Osteocyte (in vitro differentiated cells): Measurements from ENCODE around the gene CDH4. TPM values are rescaled to one million over a fixed set of nuclear protein-coding genes. Genes with fewer than 3 reads are reported as not detected.

Experiments
- DNase-seq: peaks from one replicate; pipeline ENCODE4 v3.0.0; 2021; ENCODE audit warnings: mixed read lengths; ENCODE audit not compliant: unreplicated experiment; ENCODE audit errors: extremely low spot score
- H3K27ac Mint-ChIP-seq: one replicate; pipeline ENCODE4 v1.8.0; 2021; ENCODE audit warnings: mild to moderate bottlenecking, mixed read lengths; ENCODE audit not compliant: unreplicated experiment
- H3K27me3 Mint-ChIP-seq: one replicate; pipeline ENCODE4 v1.8.0; 2021; ENCODE audit warnings: mixed read lengths; ENCODE audit not compliant: unreplicated experiment
- H3K36me3 Mint-ChIP-seq: one replicate; pipeline ENCODE4 v1.8.0; 2021; ENCODE audit warnings: mixed read lengths; ENCODE audit not compliant: unreplicated experiment
- H3K4me1 Mint-ChIP-seq: one replicate; pipeline ENCODE4 v1.8.0; 2021; ENCODE audit warnings: mixed read lengths; ENCODE audit not compliant: unreplicated experiment
- H3K4me3 Mint-ChIP-seq: one replicate; pipeline ENCODE4 v1.8.0; 2021; ENCODE audit warnings: mild to moderate bottlenecking, moderate library complexity, mixed read lengths; ENCODE audit not compliant: unreplicated experiment
- H3K9me3 Mint-ChIP-seq: one replicate; pipeline ENCODE4 v1.8.0; 2021; ENCODE audit warnings: mixed read lengths; ENCODE audit not compliant: unreplicated experiment
- total RNA-seq: library from RNA; stranded (reverse); gene quantifications from 2 replicates; pipeline ENCODE4 v1.2.1, GENCODE V29; 2021
- TF ChIP-seq, protein P1 (sequence below): fragments of 200-600 bp; sonication (generic); IDR thresholded peaks from 2 replicates; pipeline ENCODE4 v1.5.0; 2021; ENCODE audit warnings: antibody characterized with exemption, mild to moderate bottlenecking, moderate library complexity

Gene CDH4
- total RNA-seq, 1 donor from 2014 or later: 1.3 TPM

DNA sequence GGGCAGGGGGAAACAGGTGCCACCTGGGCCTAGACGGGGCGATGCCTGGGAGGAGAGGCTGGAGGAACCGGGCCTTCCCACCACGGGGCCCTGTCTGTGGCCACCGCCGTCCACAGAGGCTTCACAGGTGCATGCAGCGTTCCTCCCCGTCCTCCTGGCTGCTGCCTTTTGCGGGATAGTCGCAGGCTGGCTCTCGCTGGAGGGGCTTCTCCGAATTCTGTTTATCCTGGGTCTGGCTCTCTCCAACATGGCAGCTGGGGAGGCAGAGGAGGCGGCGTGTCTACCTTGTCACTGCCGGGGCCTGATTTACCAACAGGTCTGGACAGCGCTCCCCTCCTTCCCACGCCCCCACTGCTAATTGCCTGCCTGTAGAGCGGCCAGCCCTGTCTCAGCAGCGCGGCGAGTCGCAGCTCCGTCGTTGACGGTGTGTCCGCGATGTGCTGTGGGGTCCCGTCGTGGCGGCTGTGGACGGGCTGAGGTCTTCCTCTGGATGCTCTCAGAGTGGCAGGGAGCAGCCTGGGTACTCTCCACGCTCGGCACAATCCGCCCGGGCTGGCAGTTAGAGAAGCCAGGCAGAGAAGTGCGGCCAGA is 550.8 kb downstream of the CDH4 start:
- no peak overlapping the region for H3K27ac Mint-ChIP-seq
- TF ChIP-seq, protein P1, sequence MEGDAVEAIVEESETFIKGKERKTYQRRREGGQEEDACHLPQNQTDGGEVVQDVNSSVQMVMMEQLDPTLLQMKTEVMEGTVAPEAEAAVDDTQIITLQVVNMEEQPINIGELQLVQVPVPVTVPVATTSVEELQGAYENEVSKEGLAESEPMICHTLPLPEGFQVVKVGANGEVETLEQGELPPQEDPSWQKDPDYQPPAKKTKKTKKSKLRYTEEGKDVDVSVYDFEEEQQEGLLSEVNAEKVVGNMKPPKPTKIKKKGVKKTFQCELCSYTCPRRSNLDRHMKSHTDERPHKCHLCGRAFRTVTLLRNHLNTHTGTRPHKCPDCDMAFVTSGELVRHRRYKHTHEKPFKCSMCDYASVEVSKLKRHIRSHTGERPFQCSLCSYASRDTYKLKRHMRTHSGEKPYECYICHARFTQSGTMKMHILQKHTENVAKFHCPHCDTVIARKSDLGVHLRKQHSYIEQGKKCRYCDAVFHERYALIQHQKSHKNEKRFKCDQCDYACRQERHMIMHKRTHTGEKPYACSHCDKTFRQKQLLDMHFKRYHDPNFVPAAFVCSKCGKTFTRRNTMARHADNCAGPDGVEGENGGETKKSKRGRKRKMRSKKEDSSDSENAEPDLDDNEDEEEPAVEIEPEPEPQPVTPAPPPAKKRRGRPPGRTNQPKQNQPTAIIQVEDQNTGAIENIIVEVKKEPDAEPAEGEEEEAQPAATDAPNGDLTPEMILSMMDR: no peak
- H3K36me3 Mint-ChIP-seq: no peaks in the 10 kb centered on the region
- H3K4me3 Mint-ChIP-seq: no peak overlapping the region
- H3K27me3 Mint-ChIP-seq: no peaks in the 10 kb centered on the region
- no peaks in the 10 kb centered on the region for H3K9me3 Mint-ChIP-seq
- no peak for DNase-seq
- H3K4me1 Mint-ChIP-seq: no peaks in the 10 kb centered on the region

DNA sequence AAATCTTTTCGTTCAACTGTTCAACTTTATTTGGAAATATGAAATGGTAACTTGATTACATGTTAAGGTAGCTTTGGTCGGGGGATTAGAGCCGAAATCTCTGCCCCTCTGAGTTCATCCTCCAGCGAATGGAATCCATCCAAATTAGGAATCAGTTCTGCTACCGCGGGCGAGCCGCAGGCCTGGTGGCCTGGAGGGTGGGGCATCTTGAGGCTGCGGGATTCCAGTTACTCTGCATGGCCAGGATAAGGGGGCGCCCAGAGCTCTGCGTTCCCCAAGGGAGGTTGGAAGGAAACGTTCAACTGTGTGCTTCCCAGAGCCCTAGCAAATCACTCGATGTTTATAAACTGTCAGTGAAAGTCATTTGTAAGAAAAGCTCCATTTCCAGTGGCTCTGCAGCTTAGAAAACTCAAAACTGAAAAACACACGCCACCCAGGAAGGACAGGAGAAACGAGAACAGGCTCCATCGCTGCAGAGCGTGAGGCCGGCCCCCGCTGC is 551.4 kb downstream of the CDH4 start:
- DNase-seq: no peak
- TF ChIP-seq, protein P1: no peak
- no peaks in the 10 kb centered on the region for H3K9me3 Mint-ChIP-seq
- no peak overlapping the region for H3K4me3 Mint-ChIP-seq
- no peaks in the 10 kb centered on the region for H3K4me1 Mint-ChIP-seq
- no peaks in the 10 kb centered on the region for H3K27me3 Mint-ChIP-seq
- H3K27ac Mint-ChIP-seq: no peak overlapping the region
- H3K36me3 Mint-ChIP-seq: no peaks in the 10 kb centered on the region

DNA sequence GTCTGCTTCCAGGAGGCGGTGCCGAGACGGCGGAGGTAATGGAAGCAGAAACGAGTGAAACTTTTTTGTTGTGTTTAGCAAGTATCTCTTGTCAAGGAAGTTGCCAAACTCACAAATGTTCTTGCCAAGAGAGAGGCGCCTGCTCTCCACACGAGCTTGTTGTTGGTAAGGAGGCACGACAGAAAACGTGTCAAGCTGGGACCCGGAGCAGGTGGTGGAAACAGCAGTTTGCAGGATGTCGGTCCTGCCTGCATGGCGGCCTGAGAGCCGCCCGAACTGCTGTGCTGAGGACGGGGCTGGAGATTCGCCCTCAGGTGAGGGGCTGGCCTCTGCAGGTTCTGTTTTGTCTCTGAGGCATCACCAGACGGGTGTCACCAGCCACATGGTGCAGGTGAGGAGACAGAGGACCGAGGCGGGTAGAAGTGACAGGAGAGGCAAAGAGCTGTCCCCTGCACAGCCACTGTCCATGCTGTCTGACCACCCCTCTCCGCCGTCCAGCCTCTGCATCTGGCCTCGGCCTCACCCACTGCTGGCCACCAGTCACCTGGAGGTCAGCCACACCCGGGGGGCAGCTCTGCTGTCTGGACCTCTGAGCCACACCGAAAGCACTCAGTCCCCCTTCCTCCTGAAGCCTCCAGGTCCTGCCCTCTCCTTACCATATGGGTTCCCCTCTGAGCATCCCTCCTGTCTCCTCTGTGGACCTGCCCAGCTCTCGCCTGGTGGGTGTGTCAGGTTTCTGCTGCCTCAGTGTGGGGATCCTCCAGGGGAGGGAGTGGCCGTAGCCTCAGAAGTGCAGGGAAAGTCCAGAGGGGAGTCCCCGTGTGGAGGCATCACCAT is 552.1 kb downstream of the CDH4 start:
- no peaks in the 10 kb centered on the region for H3K9me3 Mint-ChIP-seq
- H3K27ac Mint-ChIP-seq: no peak overlapping the region
- TF ChIP-seq, protein P1: no peak
- H3K36me3 Mint-ChIP-seq: no peaks in the 10 kb centered on the region
- H3K4me1 Mint-ChIP-seq: no peaks in the 10 kb centered on the region
- DNase-seq: no peak
- H3K27me3 Mint-ChIP-seq: no peaks in the 10 kb centered on the region
- H3K4me3 Mint-ChIP-seq: no peak overlapping the region

DNA sequence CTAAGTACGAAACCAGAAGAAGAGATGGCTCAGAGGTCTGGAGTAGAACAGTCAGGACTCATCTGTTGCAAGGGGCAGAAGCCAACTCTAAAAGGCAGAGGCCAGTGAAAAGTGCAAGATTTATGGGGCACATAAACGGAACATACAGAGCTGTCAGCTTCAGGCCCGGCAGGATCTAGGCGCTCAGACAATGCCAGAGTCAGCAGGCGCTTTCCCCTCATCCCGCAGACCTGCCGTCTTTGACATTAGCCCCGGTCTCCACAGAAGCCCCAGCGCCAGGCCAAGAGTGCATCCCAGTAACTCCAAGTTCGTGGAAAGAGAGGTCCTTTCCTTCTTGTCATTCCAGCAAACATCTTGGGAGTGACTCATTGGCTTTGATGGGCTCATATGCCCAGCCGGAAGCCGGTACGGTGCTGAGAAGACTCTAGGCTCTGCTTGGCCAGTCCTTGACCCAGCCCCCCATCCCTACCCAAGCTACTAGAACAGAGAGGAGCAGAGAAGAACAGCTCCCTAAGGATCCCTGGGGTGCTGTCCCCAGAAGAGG is 552.8 kb downstream of the CDH4 start:
- Mint-ChIP-seq H3K4me3 (no peak overlapping the region), H3K27me3 (no peaks in the 10 kb centered on the region), H3K9me3 (no peaks in the 10 kb centered on the region), H3K27ac (no peak overlapping the region), H3K36me3 (no peaks in the 10 kb centered on the region), H3K4me1 (no peaks in the 10 kb centered on the region)
- DNase-seq: no peak
- TF ChIP-seq, protein P1: no peak

DNA sequence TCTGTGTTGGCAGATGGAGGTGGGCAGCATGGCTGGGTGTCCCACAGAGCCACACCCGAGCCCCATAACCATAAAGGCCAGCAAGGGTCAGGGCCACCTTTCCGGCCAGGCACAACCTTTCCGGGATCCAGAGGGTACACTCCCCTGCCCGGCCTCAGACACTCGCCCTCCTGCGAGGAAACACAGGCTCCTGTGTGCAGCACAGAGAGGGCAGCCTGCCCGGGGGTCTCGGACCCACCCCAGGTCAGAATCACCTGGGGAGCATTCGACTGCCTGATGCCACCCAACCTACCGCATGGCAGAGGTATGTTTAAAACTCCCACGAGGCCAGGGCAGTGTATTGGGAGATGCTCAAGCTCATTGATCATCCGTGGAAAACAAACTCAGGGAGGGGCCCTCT is 553.3 kb downstream of the CDH4 start:
- DNase-seq: no peak
- Mint-ChIP-seq H3K36me3 (no peaks in the 10 kb centered on the region), H3K27me3 (no peaks in the 10 kb centered on the region), H3K27ac (no peak overlapping the region), H3K4me1 (no peaks in the 10 kb centered on the region), H3K4me3 (no peak overlapping the region), H3K9me3 (no peaks in the 10 kb centered on the region)
- TF ChIP-seq, protein P1: no peak
